ENCODE measurements around the gene TDRD7.

Gene TDRD7

GRCh38 chr9:97526895-97527575 lies 115.1 kb downstream of the TDRD7 start (continued):
- no peak for TF ChIP-seq ZNF488 (tag by site-specific recombination; IDR thresholded peaks at IDR 0.05)
- no peak for TF ChIP-seq ZNF707 (tag by site-specific recombination; IDR thresholded peaks at IDR 0.05)
- no peak for TF ChIP-seq ZNF837 (tag by site-specific recombination; IDR thresholded peaks at IDR 0.05)
- TF ChIP-seq ZNF571 (tag by site-specific recombination; IDR thresholded peaks at IDR 0.05): no peak
- TF ChIP-seq ZNF639 (tag by site-specific recombination; IDR thresholded peaks at IDR 0.05): no peak
- no peak for TF ChIP-seq EGR2 (tag by site-specific recombination; IDR thresholded peaks at IDR 0.05; ENCODE audit: low read depth)

GRCh38 chr9:97527626-97528528 lies 116.0 kb downstream of the TDRD7 start:
- CTCF ChIA-PET: interaction anchor here (0.9 to 1.0 kb wide), 2 partner anchors 24 to 59 kb away, joined by 3 to 5 read pairs; no protein-coding TSS in a partner anchor
- POLR2A ChIA-PET: no interaction called here
- no peaks in the 10 kb centered on the region for H3K9me3 ChIP-seq (ENCODE audit: control insufficient read depth, insufficient read depth, low read depth, low read length)
- peaks cover 0 to 72% of the 10 kb centered on the region in 2 experiments; a peak in 1 of 3 replicates for H3K36me3 ChIP-seq (ENCODE audit: control insufficient read depth in 2 of 2, insufficient read depth in 1 of 2, low read length in 2 of 2)
- no peak overlapping the region for H3K4me3 ChIP-seq (ENCODE audit: low read depth, low read length)
- H3K4me1 ChIP-seq (ENCODE audit: control insufficient read depth, insufficient read depth, low read length): peaks cover 6% of the 10 kb centered on the region; the same call in 1 of the 2 replicates
- no peak overlapping the region for H3K27ac ChIP-seq (ENCODE audit: extremely low read depth, low read depth, low read length)
- TF ChIP-seq REPIN1 (tag by site-specific recombination; IDR thresholded peaks at IDR 0.05; ENCODE audit: low read depth) (no peak), ZFP69B (tag by site-specific recombination; IDR thresholded peaks at IDR 0.05) (no peak), ZSCAN16 (tag by site-specific recombination; IDR thresholded peaks at IDR 0.05) (no peak), ZNF433 (tag by site-specific recombination; IDR thresholded peaks at IDR 0.05; ENCODE audit: low read depth) (no peak), PRDM4 (tag by site-specific recombination; IDR thresholded peaks at IDR 0.05) (no peak), HOXA7 (CRISPR knock-in tag; IDR thresholded peaks at IDR 0.05; ENCODE audit: borderline replicate concordance) (no peak), ZNF704 (tag by site-specific recombination; IDR thresholded peaks at IDR 0.05) (no peak), ZFP41 (tag by site-specific recombination; IDR thresholded peaks at IDR 0.05; ENCODE audit: borderline replicate concordance) (no peak), ZNF510 (tag by site-specific recombination; IDR thresholded peaks at IDR 0.05; ENCODE audit: insufficient replicate concordance) (no peak), ZNF777 (tag by site-specific recombination; IDR thresholded peaks at IDR 0.05; ENCODE audit: borderline replicate concordance) (no peak), ZNF580 (tag by site-specific recombination; IDR thresholded peaks at IDR 0.05) (no peak), ZNF600 (tag by site-specific recombination; IDR thresholded peaks at IDR 0.05) (no peak), ZNF366 (tag by site-specific recombination; conservative IDR thresholded peaks at IDR 0.05) (no peak), ZNF214 (tag by site-specific recombination; IDR thresholded peaks at IDR 0.05; ENCODE audit: borderline replicate concordance) (no peak)

Data from HEK293 (cell line).